GM19452 (cell line): ENCODE results near the gene DOK6.

ENCODE experiments used
- ATAC-seq: cut with Tn5 transposase; IDR thresholded peaks from one replicate; pipeline ENCODE4 v1.9.1; 2021; ENCODE audit not compliant: unreplicated experiment

DOK6 gene

GRCh38 chr18:69895066-69896047, 494.7 kb downstream of the DOK6 start:
- no peak for ATAC-seq

- ATAC-seq: no peak
Measured at GRCh38 chr18:69897397-69898108, 496.9 kb downstream of the DOK6 start.

- peak; percentile 48 for ATAC-seq
Measured at GRCh38 chr18:69898241-69898861, 497.7 kb downstream of the DOK6 start.
